Hematopoietic multipotent progenitor cell treated with erythropoietin and hydrocortisone succinate and interleukin-3 and kit ligand, for 8 days (in vitro differentiated cells): ENCODE measurements around the gene CCR3.
A peak's percentile ranks its signal among the peaks of the same experiment; 100 is the strongest.

Experiments used
- DNase-seq: peaks from one replicate; pipeline ENCODE4 v3.0.0-alpha.2; 2015

The CCR3 gene

DNA sequence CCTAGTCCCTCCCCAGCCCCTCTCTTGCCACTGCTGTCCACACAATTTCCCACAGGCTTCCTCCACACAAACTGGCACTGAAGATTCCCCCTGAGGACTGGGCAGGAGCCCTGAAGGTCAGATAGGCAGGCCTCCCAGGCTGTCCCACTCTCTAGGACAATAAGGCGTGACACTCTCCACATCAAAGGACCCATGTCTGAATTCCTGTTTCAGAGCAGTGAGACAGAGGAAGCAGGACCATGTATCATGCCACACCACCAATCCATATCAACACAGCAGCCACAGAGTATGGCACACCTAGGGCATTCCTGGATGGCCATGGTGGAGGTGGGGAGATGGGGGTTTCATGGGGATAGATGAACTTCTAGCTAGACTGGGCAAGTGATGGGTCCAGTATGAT is 20.3 kb upstream of the CCR3 start:
- DNase-seq, result no peak

DNA sequence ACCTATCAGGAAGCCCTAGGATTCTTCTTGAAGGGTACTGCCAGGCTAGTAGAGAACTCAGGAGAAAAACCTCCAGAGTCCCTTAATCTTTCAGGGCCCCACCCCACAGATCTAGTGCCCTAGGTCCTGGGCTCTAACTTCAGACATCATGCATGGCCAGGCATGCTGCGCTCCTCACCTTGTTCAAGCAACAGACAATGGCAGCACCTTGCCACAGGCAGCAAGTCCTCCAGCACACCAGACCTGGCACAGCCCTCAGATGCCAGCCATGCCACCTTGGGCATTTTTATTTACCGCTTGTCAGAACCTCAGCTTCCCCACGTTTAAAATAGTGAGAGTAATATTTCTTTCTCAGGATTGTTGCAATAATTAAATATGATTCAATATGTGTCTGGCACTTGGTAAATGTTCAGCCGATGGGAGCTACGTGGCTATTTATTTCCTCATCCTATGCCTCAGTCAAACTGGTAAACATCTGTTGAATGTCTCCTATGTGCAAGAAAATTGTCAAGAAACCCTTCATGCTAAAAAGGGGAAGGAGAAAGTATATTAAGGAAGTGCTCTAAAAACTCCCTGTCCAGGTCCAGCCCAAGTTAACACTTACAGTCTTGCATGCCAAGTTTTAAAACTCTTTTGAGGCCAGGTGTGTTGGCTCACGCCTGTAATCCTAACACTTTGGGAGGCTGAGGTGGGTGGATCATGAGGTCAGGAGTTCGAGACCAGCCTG is 19.7 kb upstream of the CCR3 start:
- no peak for DNase-seq

DNA sequence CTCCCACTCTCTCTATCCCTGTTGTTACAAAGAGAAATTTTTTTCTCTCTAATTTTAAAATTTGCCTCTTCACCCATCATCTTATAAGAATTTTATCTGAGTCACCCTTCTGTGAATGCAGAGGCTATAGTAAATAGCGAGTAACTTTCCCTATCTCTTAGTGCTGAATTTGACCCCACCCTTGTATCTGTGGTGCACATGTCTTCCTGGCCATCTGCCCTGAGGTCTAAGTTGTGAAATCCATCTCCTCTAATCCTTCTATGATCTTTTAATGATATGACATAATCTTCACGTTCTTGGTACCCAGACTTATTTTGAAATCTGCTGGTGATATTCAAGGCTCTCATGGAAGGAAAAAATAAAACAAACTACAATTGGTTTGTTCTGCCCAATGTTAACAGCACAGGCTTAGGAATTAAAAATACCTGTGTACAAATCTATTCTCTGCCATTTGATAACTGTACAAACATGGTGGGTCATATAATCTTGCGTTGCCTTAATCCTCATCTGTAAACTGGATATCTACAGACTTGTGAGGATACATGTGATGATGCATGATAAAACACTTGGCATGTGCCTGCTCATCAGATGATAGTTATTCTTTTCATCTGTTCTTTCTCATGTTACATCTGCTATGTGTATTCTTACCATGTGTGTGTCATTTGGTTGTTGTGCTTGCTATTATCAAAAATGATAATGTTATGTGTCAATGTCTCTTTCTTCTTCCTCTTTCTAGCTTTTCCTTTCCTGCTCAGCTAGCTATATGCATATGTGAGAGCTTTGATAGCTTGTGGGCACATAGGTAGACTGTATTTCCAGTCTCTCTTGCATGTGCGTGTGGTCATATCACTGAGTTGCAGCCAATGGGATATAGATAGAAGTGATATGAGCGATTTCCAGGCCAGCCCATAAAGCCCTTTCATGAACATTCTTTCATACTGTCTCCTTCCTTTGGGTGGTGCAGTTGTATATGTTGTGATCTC is 13.7 kb upstream of the CCR3 start:
- peak; percentile 94 for DNase-seq

DNA sequence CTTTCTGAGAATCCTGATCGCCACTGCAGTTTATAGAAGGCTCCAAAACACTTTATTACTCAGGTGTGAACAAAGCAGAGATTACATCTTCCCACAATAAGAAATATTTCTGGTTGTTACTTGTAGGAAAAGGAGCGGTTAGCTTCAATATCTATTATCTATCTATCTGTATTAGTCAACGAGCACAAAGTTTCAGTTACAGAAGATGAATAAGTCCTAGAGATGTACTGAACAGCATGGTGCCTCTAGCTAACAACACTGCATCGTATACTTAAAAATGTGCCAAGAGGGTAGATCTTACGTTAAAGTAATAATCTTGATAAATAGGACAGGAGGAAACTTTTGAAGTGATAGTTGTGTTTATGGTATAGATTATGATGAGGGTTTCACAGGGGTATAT is 10.9 kb upstream of the CCR3 start:
- DNase-seq, result no peak

DNA sequence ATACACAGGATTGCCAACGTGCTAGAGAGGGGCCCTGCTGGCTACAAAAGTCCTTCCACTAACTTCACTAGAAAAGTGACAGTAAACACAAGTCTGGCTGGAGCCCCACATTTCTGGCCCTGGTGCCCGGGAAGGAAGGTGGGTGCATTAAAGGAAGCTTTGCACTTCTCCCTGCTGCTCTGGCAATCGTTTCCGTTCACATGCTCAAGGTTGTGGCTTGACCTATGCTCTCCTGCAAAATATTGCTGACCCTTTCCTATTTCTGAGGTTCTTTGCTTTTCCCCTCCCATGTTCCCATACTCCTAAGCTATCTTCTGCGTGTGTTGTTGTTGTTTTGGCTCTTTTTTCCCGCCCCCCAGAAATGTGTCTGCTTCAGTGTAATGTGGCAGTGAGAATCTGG is 9.1 kb upstream of the CCR3 start:
- no peak for DNase-seq

DNA sequence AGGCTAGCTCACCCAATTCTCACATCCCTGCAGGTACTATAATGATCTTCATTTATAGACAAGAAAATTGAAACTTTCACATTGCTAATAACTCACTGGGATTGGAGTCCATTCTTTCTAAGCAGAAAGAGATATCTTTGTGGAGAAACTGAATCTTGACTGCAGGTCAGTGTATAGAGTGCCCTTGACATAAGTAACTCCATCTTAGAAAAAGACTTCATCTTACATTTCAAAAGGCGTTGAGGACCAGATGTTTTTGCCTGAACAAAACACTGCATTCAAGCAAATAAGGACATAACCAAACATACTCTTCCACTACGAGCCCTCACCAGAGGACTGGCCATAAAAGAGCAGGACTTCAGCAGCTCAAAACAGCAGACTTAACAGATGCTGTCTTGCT is 6.8 kb upstream of the CCR3 start:
- DNase-seq, result no peak

DNA sequence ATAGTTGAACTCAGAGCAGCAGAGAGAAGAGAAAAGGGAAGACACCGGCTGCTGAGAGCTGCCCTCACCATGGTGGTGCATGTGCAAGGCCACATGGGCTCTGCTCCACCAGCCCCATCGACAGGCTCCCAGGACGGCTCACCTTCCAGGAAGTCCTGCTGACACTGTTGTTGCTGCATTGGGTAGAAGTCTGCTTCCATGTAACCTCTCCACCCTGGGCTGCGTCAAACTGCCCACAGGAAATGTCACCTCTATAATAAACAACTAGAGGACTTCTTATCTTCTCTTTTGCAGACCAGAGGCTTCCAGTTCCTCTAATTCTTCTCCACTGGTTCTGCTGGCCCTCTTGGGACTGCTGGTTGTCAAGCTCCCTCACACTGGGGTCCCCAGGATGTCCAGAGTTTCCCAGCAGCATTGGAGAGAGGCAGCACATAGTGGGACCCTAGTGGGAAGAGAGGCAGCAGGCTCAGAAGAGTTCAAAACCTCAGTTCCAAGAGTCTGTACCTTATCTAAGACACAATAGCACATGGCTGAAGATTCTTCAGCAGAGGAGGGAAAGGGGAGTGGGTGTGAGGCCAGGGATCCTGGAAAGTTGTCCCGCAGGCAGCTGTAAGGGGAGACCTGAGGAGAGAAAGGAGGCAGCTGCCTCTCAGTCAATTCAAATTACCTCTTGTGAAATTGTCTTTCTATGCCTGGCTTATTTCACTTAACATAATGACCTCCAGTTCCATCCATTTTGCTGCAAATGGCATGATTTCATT is 5.8 kb upstream of the CCR3 start:
- peak; percentile 50 for DNase-seq

DNA sequence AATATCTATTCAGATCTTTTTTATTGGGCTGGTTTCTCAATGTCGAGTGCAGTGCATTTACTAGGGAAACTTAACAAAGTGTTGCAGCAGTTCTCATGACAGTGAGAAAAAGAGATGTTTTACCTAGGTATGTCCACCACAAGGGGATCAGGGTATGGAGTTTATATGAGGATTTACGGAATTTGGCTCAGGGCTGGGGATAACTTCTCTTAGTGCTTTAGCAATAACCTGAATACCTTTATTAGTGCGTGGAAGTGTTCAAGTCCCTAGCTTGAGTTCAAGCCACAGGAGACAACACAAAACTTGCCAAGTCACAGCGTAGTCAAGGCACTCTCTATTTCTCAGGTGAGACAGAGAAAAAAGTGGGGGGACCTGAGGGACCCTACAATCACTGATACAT is 3.9 kb upstream of the CCR3 start:
- DNase-seq, result no peak

DNA sequence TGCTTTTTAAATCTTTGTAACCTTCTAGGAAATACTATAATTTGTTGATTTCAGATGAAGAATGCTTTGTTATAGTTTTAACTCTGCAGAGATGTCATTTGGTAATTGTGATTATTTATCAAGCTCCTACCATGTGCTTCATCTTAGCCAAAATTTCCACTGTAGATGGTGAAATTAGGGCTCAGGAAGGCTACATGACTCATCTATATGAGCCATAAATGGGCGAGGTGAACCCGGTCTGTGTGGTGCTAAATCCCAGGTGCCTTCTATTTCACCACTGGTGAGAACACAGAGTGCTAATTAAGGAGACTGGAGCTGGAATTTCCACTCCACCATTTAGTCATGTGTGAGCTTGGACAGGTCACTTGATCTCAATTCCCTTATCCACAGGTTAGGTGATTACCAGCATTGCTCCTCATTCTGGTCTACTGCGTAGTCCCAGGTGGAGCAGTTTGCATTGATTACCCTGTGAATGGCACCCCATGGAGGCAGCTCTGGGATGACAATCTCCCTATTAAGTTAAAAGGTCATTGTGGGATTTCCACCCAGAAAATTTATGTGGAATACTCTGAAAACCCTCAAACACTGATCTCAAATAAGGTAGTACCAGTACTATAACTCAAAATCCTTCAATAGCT is 2.8 kb upstream of the CCR3 start:
- DNase-seq, result no peak

DNA sequence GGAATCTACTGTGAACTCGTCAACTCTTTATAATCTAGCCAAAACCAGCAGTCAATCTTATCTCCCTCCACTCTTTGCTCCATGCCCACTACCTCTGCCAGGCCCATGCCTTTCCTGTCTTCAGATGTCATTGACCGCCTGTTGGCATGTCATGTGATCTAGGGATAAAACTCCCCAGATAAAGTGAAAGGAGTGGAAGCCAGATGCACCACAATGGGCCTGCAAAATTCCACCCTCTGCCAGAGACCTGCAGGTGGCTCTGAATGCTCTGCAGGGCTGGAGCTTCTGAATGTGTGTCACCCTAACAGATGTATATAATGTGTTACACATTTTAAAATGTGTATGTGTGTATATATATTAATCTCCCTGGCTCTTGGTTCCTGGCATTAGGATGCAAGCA is 2.3 kb upstream of the CCR3 start:
- peak; percentile 45 for DNase-seq

DNA sequence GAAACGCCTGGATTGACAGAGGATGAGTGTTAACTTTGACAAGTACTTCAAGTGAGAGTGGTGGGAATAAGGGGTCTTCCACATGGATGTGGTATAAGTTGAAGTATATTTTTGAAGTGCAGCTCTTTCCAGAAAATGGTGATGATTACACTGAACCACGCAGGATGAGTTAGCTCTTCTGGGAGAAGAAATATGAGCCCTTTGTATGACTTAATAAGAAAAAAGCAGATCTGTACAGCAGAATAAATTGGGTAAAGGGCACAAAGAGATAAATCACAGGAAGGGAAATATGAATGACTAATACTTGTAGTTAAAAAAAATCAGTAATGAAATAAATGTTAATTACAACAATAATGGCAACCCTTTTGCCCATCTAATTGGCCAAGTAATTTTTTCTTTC is 1.3 kb downstream of the CCR3 start:
- no peak for DNase-seq

DNA sequence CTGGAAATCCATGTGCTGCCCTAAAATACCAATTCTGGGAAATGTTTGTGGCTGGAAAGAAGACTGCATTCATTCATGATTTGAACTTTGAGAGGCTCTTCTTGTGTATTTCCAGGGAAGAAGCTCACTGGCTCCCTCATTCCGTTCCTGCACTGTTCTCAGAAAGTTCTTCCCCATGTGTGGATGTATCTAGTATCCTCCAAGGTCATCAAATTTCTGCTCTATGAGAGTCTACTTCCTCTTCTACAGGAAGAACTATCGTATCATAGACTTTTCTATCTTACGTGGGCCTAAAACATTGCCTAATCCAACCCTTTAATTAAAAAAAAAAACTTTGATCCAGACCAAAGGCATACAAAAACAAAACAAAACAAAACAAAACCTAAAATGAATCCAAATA is 2.9 kb downstream of the CCR3 start:
- no peak for DNase-seq

DNA sequence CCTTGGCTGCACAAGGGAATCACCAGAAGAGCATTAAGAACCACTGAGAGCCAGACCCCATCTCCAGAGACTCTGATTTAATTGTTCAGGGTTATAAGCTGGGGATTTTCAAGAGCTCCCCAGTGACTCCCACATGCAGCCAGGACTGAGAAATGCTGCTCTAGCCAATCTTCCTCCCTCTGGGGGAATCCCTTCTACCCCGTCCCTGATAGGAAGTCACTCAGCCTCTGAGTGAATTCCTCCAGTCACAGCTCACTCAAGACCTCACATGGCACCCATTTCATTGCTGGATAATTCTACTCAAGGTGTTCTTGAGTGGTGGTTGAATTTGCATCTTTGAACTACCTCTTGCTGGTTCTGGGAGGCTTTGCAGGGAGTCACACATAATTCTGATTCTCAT is 10.7 kb downstream of the CCR3 start:
- no peak for DNase-seq

DNA sequence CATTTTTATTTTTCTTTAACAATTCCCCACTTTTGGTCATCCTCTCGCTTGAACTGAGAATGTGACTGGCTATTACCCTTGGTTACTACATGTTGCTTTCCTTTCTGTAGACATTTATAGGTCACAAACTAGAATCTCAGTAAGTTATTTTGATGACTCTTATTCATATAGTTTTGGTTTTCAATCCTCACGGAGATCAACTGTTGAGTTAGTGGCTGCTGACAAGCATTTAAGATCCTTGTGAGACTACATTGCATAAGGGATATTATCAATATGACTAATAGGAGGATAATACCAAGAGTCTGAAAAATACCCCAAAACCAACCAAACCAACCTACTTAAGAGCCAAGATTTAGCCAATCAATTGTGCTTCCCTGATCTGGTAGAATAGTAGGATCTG is 16.3 kb downstream of the CCR3 start:
- DNase-seq, result no peak

DNA sequence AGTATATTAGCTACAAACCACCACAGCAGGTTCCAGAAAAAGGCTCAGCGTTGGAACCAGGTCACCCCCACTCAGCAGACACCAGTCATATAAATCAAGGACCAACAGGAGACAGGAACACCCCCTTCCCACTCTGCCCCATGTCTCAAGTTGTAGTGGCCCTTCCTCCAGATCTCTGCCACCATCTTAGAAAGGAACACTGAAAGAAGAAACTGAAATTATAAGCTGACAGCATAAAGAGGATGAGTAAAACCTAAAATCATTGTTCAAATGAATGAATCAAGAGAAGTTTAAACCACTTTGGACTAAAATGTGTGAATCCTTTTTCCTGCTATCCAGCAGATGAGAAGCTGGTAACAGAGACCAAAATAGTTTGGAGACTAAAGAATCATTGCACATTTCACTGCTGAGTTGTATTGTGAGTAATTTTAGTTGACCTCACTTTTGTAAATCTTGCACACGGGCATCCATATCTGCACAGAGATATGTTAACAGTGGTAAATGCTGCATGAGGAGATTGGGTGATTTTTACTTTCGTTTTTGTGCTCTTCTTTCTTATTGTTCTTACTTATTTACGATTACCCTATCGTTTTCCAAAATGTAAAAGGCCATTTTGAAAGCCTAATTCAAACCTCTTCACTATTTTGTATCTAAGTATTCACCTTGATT is 19.8 kb downstream of the CCR3 start:
- no peak for DNase-seq

DNA sequence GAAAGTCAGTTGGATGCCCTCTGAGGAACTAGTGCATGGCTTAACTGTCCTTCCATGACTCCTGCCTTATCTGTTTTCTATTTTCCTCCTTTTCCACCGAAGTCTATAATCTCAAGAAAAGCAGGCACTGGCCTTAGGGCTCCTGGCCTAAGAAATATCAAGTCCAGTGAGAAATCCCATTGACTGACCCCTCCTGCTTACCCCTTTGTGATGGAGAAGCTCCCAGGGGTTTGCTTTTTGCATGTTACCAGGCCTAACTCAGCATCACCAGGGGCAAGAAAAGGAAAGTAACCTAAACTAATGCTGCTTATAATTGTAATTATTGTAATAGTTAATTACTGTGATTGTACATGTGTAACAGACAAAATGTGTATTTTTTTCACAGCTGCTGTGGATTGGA is 21.7 kb downstream of the CCR3 start:
- DNase-seq, result no peak

DNA sequence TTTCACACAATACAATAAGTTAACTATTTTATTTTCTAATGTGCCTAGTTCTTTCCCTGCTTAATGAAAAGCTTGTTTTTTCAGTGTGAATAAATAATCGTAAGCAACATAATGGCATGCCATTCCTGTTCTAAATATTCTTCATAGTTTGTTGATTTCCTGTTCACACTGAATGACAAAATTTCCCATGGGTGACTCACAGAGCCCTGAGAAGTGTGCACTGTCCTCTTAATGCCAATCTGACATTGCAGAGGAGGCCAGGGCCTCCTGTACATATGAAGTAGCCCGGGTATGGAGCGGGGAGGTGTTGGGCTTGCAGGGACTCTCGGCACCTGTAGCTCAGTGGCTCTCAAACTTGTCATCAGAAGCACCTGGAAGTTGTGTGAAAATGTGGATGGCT is 24.3 kb downstream of the CCR3 start:
- DNase-seq, result no peak

DNA sequence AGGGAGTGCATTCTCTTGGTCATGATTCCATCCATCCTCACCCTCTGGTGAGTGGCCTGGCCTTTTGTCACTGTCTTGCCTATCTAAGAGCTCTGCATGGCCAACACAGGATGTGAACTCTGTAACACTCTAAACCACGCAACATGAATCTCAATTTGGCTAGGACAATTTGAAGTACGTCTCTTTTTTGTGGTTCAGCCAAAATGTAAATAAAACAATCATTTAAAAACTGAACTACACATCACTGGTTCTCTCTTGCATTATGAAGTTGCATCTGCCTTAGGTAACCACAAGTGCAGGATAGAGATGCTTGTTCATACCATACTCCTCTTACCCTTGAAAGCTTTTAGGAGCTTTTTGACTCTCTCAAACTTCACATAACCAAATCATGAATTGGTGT is 27.3 kb downstream of the CCR3 start:
- no peak for DNase-seq

DNA sequence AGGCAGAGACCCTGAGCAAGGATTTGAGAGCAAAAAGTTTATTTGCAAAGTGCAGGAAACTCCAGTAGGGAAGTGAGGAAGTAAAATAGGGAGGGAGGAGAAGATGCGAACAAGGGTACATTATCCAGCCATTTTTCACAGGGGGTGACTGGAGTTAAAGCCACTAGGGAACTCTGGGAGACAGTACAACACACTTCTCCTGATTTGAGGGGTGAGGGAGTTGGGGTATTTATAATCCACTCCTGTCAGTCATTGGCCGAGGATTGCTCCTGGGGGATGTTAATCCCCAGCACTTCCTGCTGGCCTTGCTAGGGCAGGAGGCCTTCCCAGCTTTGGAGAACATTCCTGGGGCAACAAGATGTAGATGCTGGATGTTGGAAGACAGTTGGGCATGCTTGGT is 28.2 kb downstream of the CCR3 start:
- no peak for DNase-seq

DNA sequence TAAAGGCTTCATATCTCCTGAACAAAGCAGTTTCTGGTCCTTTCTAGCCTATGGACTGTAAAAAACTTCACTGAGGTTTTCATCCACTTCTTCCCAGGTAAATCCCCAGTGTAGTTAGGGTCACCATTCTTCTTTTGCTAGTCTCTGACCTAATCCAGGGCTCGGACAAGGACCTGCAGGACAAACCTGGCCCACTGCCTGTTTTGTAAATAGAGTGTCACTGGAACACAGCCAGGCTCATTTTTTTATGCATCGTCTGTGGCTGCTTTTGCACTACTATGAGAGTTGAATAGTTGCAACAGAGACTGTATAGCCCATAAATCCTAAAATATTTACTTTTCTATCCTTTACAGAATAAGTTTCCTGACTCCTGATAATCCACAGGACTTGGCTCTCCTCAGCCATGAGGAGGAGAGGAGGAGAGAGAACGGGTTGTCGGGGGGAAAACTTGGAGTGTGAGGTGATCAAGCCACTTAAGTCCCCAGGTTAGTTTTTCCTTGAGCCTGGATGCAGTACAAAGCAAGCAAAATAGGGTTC is 29.0 kb downstream of the CCR3 start:
- DNase-seq, result no peak

DNA sequence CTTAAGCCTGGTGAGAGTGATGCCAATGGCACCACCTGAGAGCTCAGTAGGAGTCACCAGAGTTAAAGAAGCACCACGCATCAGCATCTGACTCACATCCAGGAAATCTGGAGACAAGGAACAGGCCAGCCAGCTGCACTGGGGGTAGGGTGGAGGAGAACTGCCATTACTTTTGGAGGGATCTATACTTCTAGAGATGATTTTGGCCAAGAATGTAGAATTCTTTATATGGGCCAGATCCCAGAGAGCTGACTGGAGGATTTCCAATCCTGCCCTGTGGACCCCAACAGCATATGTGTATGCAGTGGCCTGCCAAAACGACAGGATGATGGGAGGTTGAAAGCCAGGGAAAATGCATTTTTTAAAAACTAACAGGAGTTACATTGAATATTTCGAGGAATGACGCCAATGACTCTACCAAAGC is 29.8 kb downstream of the CCR3 start:
- no peak for DNase-seq

DNA sequence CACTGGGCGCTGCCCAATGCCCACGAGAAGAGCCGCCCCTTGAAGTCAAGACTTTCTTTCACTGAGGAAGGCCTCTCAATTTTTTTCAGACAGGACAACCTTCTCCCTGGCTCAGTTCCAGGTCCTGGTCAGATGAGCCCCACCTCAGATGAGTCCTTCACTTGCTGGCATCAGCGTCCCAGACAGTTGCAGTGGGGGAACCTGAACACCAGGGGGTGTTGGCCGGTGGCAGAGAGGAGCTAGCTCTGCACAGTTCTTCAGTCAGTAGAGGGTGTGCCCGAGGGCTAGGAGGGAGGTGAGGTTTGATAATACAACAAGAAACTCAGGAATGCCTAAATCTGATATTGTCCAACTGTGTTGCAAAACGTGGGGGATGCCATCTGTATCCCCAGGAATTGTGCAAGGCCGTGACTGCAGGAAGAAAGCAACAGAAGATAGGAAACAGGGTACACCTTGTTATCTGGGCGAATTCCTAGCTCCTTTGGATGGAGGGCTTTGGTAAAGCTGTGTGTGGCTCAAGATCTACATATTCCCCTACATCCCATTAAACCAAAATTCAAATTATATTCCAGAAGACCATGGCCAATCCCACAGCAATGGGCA is 34.3 kb downstream of the CCR3 start:
- DNase-seq, result peak; percentile 76
